MM.1S (cell line): ENCODE data around the gene FBXO42.

Experiments
- EZH2 ChIP-seq: fragments of 300-600 bp; sonication (generic); optimal IDR thresholded peaks from 2 replicates; pipeline ENCODE3; 2017; ENCODE audit warnings: low read depth, mild to moderate bottlenecking, antibody characterized with exemption, low read length, mixed read lengths
- TF ChIP-seq, protein P1 (sequence below): fragments of 300-600 bp; sonication (generic); IDR thresholded peaks from 2 replicates; pipeline ENCODE4 v1.5.1; 2016; ENCODE audit warnings: antibody characterized with exemption, low read length, mixed read lengths

DNA sequence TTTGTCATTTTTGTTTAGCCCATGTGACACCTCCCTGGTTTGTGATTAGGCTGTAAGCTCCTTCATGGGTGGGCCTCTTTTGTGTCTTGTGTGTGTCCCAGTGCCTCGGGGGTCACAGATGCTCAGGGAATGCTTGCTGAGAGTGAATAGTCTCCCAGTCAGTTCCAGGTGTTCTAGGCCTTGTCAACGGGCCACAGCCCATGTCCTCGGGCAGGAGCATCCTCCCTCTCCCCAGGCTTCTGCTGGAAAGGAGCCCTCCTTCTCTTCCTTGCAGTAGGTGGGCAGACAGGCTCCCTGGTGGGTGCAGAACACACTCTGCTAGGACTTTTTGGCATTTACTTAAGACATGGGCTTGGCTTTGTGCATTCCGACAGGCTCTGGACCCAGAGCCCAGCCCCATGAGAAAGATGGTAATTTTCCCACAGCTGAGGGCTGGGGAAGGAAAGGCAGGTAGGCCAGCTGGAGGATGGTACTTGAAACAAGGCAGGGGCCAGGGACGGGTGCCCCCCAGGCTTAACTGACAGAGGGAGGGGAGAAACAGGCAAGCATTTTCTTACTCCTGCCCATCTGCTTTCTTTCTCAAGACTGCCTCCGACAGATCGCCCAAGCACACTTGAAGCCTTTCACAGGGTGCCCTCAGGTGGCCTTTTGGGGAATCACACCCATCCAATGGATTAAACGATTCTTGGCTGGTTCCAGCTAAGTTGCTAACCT lies 108.2 kb downstream of the FBXO42 start:
- TF ChIP-seq, protein P1, sequence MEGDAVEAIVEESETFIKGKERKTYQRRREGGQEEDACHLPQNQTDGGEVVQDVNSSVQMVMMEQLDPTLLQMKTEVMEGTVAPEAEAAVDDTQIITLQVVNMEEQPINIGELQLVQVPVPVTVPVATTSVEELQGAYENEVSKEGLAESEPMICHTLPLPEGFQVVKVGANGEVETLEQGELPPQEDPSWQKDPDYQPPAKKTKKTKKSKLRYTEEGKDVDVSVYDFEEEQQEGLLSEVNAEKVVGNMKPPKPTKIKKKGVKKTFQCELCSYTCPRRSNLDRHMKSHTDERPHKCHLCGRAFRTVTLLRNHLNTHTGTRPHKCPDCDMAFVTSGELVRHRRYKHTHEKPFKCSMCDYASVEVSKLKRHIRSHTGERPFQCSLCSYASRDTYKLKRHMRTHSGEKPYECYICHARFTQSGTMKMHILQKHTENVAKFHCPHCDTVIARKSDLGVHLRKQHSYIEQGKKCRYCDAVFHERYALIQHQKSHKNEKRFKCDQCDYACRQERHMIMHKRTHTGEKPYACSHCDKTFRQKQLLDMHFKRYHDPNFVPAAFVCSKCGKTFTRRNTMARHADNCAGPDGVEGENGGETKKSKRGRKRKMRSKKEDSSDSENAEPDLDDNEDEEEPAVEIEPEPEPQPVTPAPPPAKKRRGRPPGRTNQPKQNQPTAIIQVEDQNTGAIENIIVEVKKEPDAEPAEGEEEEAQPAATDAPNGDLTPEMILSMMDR, result peak; percentile 87
- TF ChIP-seq EZH2, result no peak
